K562 (cell line): ENCODE results near the gene DAAM1. TPM values are rescaled to one million over a fixed set of nuclear protein-coding genes. Genes with fewer than 3 reads are reported as not detected.

Experiments
- ATAC-seq: fragments of 200-7000 bp; cut with Tn5 transposase; 3 replicates; pipeline ENCODE4 v1.9.1; 2020; ENCODE audit warnings: moderate library complexity
- BruUV-seq: library from RNA; stranded (reverse); fragments of 400-500 nt; replicated peaks from 2 replicates; lab custom pipeline; 2021; lab: Mats Ljungman, UMichigan
- CTCF ChIA-PET: fragments of 300-600 bp; formaldehyde crosslinking; extraction: SDS; loops from one replicate; lab custom pipeline; 2021; ENCODE audit warnings: low intra/inter-chr PET ratio; lab: Yijun Ruan, JAX
- POLR2A ChIA-PET: fragments of 300-600, 350-650 bp; sonication (Branson Sonifier 250); formaldehyde crosslinking; extraction: SDS; loops from one replicate; lab custom pipeline; 2021; ENCODE audit warnings: antibody characterized with exemption, inconsistent platforms; lab: Yijun Ruan, JAX
- DNase-seq, 4 experiments: peaks; one replicate each; pipeline versions ENCODE4 v3.0.0 to v3.0.0-alpha.2; 2011 to 2018; ENCODE audit warnings: low spot score in 3 of 4, mixed read lengths in 3 of 4; ENCODE audit errors: extremely low read depth in 1 of 4
- FAIRE-seq: peaks from 2 replicates; lab custom pipeline; 2011; peaks lifted over from hg19 to GRCh38; lab: Jason Lieb, UNC
- H2AFZ ChIP-seq: 2 replicates; pipeline ENCODE4 v1.6.0; 2011; ENCODE audit warnings: low read depth, low read length, control low read depth, inconsistent platforms
- H3K27ac ChIP-seq: fragments of 200-600 bp; 3 replicates; pipeline ENCODE4 v1.8.0; 2011; ENCODE audit warnings: low read depth, mild to moderate bottlenecking, control low read depth, inconsistent platforms, low read length, moderate library complexity, mixed read lengths; ENCODE audit errors: extremely low read depth
- H3K27me3 ChIP-seq, 2 experiments: fragments of 300-600 bp in 1 of 2; 2 replicates in 1 of 2; 3 replicates in 1 of 2; pipeline versions ENCODE4 v1.6.0 to v1.8.0; 2011; ENCODE audit warnings: inconsistent platforms in 2 of 2, low read length in 2 of 2, mild to moderate bottlenecking in 1 of 2, mixed read lengths in 1 of 2, moderate library complexity in 1 of 2; ENCODE audit not compliant: control insufficient read depth in 2 of 2, insufficient read depth in 2 of 2
- H3K36me3 ChIP-seq: fragments of 300-600 bp; 3 replicates; pipeline ENCODE4 v1.8.0; 2011; ENCODE audit warnings: mild to moderate bottlenecking, low read length, inconsistent platforms; ENCODE audit not compliant: control insufficient read depth, insufficient read depth
- H3K4me1 ChIP-seq, 2 experiments: fragments of 200-600 bp in 1 of 2; replicated peaks in 1 of 2; 2 replicates in 1 of 2; 3 replicates in 1 of 2; pipeline versions ENCODE4 v1.5.1 to v1.8.0; 2011; ENCODE audit warnings: inconsistent platforms in 2 of 2, low read length in 2 of 2, mild to moderate bottlenecking in 1 of 2, mixed read lengths in 1 of 2, moderate library complexity in 1 of 2; ENCODE audit not compliant: control insufficient read depth in 2 of 2, insufficient read depth in 2 of 2
- H3K4me2 ChIP-seq: 2 replicates; pipeline ENCODE4 v1.6.1; 2011; ENCODE audit warnings: low read length, control low read depth, inconsistent platforms, mixed read lengths; ENCODE audit not compliant: insufficient read depth
- H3K4me3 ChIP-seq: fragments of 200-600 bp; sonication (generic), shearing (Covaris generic); 2 replicates; pipeline ENCODE4 v1.5.1; 2016; ENCODE audit warnings: control low read depth, inconsistent platforms
- H3K79me2 ChIP-seq: fragments of 200-600 bp; 3 replicates; pipeline ENCODE4 v1.8.0; 2011; ENCODE audit warnings: low read length, inconsistent platforms; ENCODE audit not compliant: control insufficient read depth, insufficient read depth
- H3K9ac ChIP-seq, 2 experiments: 2 replicates each; pipeline versions ENCODE4 v1.6.0 to v1.6.1; 2011; ENCODE audit warnings: low read depth in 2 of 2, low read length in 2 of 2, control low read depth in 1 of 2, inconsistent platforms in 1 of 2, mild to moderate bottlenecking in 1 of 2, mixed read lengths in 1 of 2; ENCODE audit not compliant: insufficient read depth in 1 of 2
- H3K9me1 ChIP-seq: one replicate; pipeline ENCODE4 v1.6.0; 2011; ENCODE audit warnings: inconsistent platforms, mild to moderate bottlenecking, low read length, moderate library complexity; ENCODE audit not compliant: control insufficient read depth, insufficient read depth
- H3K9me3 ChIP-seq: replicated peaks from 2 replicates; pipeline ENCODE4 v1.5.1; 2011; ENCODE audit warnings: low read depth, low read length, inconsistent platforms; ENCODE audit not compliant: control insufficient read depth, insufficient read depth
- H4K20me1 ChIP-seq: replicated peaks from 2 replicates; pipeline ENCODE4 v1.6.1; 2011; ENCODE audit warnings: low read length, inconsistent platforms, mixed read lengths; ENCODE audit not compliant: control insufficient read depth, insufficient read depth
- FIP1L1 ChIP-seq: fragments of 200-400 bp; formaldehyde crosslinking; IDR thresholded peaks from 2 replicates; pipeline ENCODE4 v1.6.1; 2018; ENCODE audit warnings: mild to moderate bottlenecking, low read depth, low read length; ENCODE audit not compliant: poor library complexity, severe bottlenecking
- KAT2B ChIP-seq: IDR thresholded peaks from one replicate; pipeline ENCODE4 v1.6.1; 2012; ENCODE audit warnings: low read depth, mild to moderate bottlenecking, control low read depth, inconsistent platforms, low read length, moderate library complexity
- SIX5 ChIP-seq, 2 experiments: IDR thresholded peaks; 2 replicates each; pipeline ENCODE4 v1.6.1; 2011; ENCODE audit warnings: low read length in 2 of 2, borderline replicate concordance in 1 of 2, low read depth in 1 of 2, mild to moderate bottlenecking in 1 of 2, moderate library complexity in 1 of 2; ENCODE audit not compliant: insufficient read depth in 1 of 2
- ZNF224 ChIP-seq: sonication (generic); formaldehyde crosslinking; IDR thresholded peaks from 2 replicates; pipeline ENCODE4 v1.8.0; 2022; ENCODE audit warnings: mild to moderate bottlenecking, missing genetic modification reagents
- ZNF280B ChIP-seq: fragments of 250-450 bp; sonication (Bioruptor Pico); IDR thresholded peaks from 2 replicates; pipeline ENCODE4 v1.5.1; 2021; ENCODE audit warnings: mild to moderate bottlenecking
- ZNF511 ChIP-seq: sonication (generic); formaldehyde crosslinking; IDR thresholded peaks from 2 replicates; pipeline ENCODE4 v1.8.0; 2022; ENCODE audit warnings: mild to moderate bottlenecking, missing genetic modification reagents
- WGBS: fragments of 100-300 bp; shearing (Covaris generic); methylation state at CpG from one replicate; pipeline ENCODE4 v1.1.6; 2016; ENCODE audit warnings: low coverage, mixed read lengths; ENCODE audit not compliant: insufficient coverage; ENCODE audit errors: missing lambda C conversion rate; 5-methylcytosine and 5-hydroxymethylcytosine counted together
- in situ Hi-C: fragments of 300-500 bp; cut with MboI; formaldehyde crosslinking; loops from 4 replicates; pipeline ENCODE4 v1.15.0; 2018; ENCODE audit warnings: inconsistent platforms, mixed read lengths
- intact Hi-C: fragments of 100-400 bp; cut with micrococcal nuclease; formaldehyde crosslinking; loops from 2 replicates; pipeline ENCODE4 v1.14.2; 2022
- polyA plus RNA-seq, 8 experiments: library from polyadenylated mRNA; depleted of rRNA in 4 of 8; stranded (reverse) in 5 of 8; unstranded in 3 of 8; fragments of >200 nt; fragmentation: Nextera tagmentation in 2 of 8; fragmentation: Illumina TruSeq in 1 of 8; extraction: Ambion mirVana in 2 of 8; extraction: Trizol in 1 of 8; gene quantifications; 2 replicates each; pipeline versions ENCODE4 v1.2.1 to v1.2.3, GENCODE V29; 2011 to 2014; ENCODE audit warnings: inconsistent platforms in 1 of 8, missing spikeins in 1 of 8
- total RNA-seq, 7 experiments: library from RNA; depleted of rRNA in 6 of 7; stranded (reverse); fragments of >200 nt in 6 of 7; fragmentation: Illumina TruSeq in 2 of 7; extraction: Trizol in 2 of 7; gene quantifications; 2 replicates each; pipeline versions ENCODE4 v1.2.1 to v1.2.3, GENCODE V29; 2011 to 2021; ENCODE audit warnings: low replicate concordance in 1 of 7

Gene DAAM1
- total and polyA plus RNA-seq, 9 of the 15 experiments (the other 6 are each of a cell fraction or from before 2014, with no cell fraction given), result 3.6 to 11.6 (median 6.7) TPM

- WGBS, result 40% methylated on average over 1 of the region's 1 CpG
- in situ Hi-C loops, result no loop called here
- Histone ChIP-seq H3K36me3 (no peaks in the 10 kb centered on the region), H3K27me3 (no peaks in the 10 kb centered on the region), H2AFZ (no peak overlapping the region), H3K79me2 (no peaks in the 10 kb centered on the region), H3K27ac (no peak overlapping the region), H3K4me2 (no peak overlapping the region), H3K9me1 (no peaks in the 10 kb centered on the region), H4K20me1 (no peaks in the 10 kb centered on the region; the same call in 1 of the 2 replicates), H3K4me1 (peaks cover 0 to 3% of the 10 kb centered on the region in 2 experiments; a peak in 1 of 5 replicates), H3K9me3 (no peaks in the 10 kb centered on the region), H3K9ac (no peak overlapping the region), H3K4me3 (no peak overlapping the region)
- no peak for TF ChIP-seq ZNF280B
- TF ChIP-seq KAT2B, result no peak
- no peak for TF ChIP-seq ZNF224 (CRISPR knock-in tag)
- no peak for TF ChIP-seq SIX5 (IDR thresholded peaks at IDR 0.05; ENCODE audit: borderline replicate concordance in 1 of 2, insufficient read depth in 1 of 2, low read depth in 1 of 2, low read length in 2 of 2)
- no peak for TF ChIP-seq FIP1L1
- no peak for TF ChIP-seq ZNF511 (CRISPR knock-in tag)
- POLR2A ChIA-PET, result interaction anchor here (0.6 to 0.9 kb wide), 2 partner anchors 22 to 88 kb away, joined by 3 read pairs; no protein-coding TSS in a partner anchor
- no peak for ATAC-seq
- CTCF ChIA-PET, result no interaction called here
- DNase-seq, result no peak
- FAIRE-seq, result no peak
- BruUV-seq, result no TSS peak
- intact Hi-C loops, result loop anchor here (10.0 kb wide), 1 partner anchor 155 kb away; no protein-coding TSS in a partner anchor
These were observed 111.3 kb downstream of the DAAM1 start for GRCh38 chr14:59299731-59300130.
